Spinal cord (tissue), 10 donors: ENCODE data around the gene OR7C1. TPM values are rescaled to one million over a fixed set of nuclear protein-coding genes. Genes with fewer than 3 reads are reported as not detected.
"Not testable (repeated sequence)": the region's sequence is repeated elsewhere in the genome, so short reads cannot be mapped to it uniquely, and the experiment has no call there.

Source experiments
- DNase-seq, 6 donors: peaks; one replicate each; pipeline versions ENCODE4 v3.0.0 to v3.0.0-alpha.2; 2013 to 2015; ENCODE audit warnings: low spot score in 6 of 6, low read depth in 4 of 6
- H3K27ac ChIP-seq: one replicate; pipeline ENCODE4 v1.5.1; 2013; ENCODE audit warnings: low read depth, low read length, control low read depth
- H3K27me3 ChIP-seq: one replicate; pipeline ENCODE4 v1.6.1; 2013; ENCODE audit warnings: low read length; ENCODE audit not compliant: control insufficient read depth, insufficient read depth
- H3K36me3 ChIP-seq: one replicate; pipeline ENCODE4 v1.6.1; 2013; ENCODE audit warnings: low read length; ENCODE audit not compliant: control insufficient read depth, insufficient read depth
- H3K4me1 ChIP-seq: one replicate; pipeline ENCODE4 v1.6.1; 2013; ENCODE audit warnings: low read length; ENCODE audit not compliant: control insufficient read depth, insufficient read depth
- H3K4me3 ChIP-seq: one replicate; pipeline ENCODE4 v1.5.1; 2013; ENCODE audit warnings: low read depth, low read length, control low read depth
- H3K9me3 ChIP-seq: one replicate; pipeline ENCODE4 v1.6.1; 2013; ENCODE audit warnings: low read length; ENCODE audit not compliant: control insufficient read depth, insufficient read depth
- WGBS: methylation state at CpG from one replicate; pipeline ENCODE4 v1.1.5; 2013; ENCODE audit warnings: missing lambda C conversion rate; ENCODE audit not compliant: insufficient coverage; 5-methylcytosine and 5-hydroxymethylcytosine counted together
- polyA plus RNA-seq, 2 donors: library from polyadenylated mRNA; unstranded; fragments of 120-200 nt; gene quantifications; one replicate each; pipeline ENCODE4 v1.2.1, GENCODE V29; 2013; ENCODE audit not compliant: insufficient read length in 2 of 2
- total RNA-seq, 2 donors: library from RNA; depleted of rRNA in 1 of 2; stranded (reverse); fragments of 120-200 nt in 1 of 2; fragments of >200 nt in 1 of 2; gene quantifications; one replicate each; pipeline versions ENCODE4 v1.2.3 to v1.2.4, GENCODE V29; 2013 to 2014
- donor health status: healthy.

Gene OR7C1
- total and polyA plus RNA-seq, 4 donors: 0.10 to 0.83 (median 0.25) TPM

DNA sequence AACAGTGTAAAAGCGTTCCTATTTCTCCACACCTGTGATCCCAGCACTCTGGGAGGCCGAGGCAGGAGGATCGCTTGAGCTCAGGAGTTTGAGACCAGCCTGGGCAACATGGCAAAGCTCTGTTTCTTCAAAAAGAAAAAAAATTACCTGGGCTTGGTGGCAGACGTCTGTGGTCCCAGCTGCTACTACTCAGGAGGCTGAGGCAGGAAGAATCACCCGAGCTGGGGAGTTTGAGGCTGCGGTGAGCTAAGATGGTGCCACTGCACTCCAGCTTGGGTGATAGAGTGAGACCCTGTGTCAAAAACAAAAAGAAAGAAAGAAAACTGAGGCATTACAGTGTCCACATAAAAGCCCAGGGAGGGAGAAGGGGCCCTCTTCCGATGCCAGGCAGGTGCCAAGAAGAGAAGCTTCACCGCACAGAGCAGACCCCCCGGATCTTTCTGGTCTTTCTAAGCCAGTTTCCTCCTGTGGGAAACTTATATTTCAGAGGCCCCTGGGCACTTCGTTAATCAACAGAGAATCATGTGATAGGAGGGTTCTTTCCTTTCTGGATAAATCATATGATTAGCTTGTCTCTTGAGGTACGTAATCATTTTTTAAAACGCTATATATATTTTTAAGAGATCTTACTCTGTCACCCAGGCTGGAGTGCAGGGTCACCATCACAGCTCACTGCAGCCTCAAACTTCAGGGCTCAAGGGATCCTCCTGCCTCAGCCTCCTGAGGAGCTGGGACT, 56.7 kb downstream of the OR7C1 start, which contains the start of gene ADGRE2:
TSS of gene ADGRE2 (minus strand) at position 451 of the 736 bp plus-strand sequence. CDS start 1,804 bp downstream, outside the sequence.
- not testable (repeated sequence) for H3K4me3 ChIP-seq, H3K36me3 ChIP-seq, H3K9me3 ChIP-seq, H3K27ac ChIP-seq, DNase-seq
- Histone ChIP-seq H3K27me3 (peaks cover 14% of the 10 kb centered on the region), H3K4me1 (peaks cover 15% of the 10 kb centered on the region)
- WGBS: 64% methylated on average over 4 of the region's 12 CpGs

DNA sequence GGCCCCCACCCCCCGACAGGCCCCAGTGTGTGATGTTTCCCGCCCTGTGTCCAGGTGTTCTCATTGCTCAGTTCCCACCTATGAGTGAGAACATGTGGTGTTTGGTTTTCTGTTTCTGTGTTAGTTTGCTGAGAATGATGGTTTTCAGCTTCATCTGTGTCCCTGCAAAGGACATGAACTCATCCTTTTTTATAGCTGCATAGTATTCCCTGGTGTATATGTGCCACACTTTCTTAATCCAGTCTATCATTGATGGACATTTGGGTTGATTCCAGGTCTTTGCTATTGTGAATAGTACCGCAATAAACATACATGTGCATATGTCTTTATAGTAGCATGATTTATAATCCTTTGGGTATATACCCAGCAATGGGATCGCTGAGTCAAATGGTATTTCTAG, 57.3 kb downstream of the OR7C1 start:
- not testable (repeated sequence) for H3K36me3 ChIP-seq, H3K27ac ChIP-seq, DNase-seq, H3K9me3 ChIP-seq, H3K4me3 ChIP-seq
- Histone ChIP-seq H3K27me3 (peaks cover 14% of the 10 kb centered on the region), H3K4me1 (peaks cover 15% of the 10 kb centered on the region)
- WGBS: no CpG with 5 or more reads among the region's 4 CpGs

DNA sequence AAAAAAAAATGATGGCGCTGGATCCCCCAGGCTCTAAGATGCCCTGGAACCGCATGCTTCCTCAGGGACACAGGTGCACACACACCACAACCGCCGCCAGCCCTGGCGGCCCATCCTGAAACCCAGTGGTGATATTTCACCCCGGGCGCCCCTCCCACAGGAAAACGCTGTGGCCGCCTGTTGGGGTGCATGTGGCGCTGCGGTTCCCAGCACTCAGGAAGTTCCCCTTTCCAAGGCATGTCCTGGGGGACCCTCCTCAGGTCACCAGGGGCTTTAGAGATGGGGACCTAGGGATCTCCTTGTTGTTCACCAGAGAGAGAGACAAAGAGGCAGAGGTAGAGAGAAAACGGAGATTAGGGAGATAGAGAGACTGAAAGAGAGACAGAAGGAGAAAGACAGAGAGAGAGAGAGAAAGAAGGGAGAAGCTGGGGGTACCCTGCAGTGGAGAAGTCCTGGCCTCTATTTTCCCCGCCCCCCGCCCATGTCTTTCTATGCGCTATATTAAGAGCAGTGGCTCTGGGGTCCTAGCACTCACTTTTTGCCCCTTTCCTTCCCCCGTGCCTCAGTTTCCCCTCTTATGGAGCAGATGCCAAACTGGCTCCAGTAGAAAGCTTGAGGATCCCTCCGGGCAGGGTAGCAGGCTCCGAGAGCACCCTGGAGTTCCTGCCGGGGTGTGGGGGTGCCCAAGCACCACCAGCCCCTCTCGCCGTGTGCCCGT, 59.0 kb downstream of the OR7C1 start:
- no peak overlapping the region for H3K27ac ChIP-seq
- no peaks in the 10 kb centered on the region for H3K9me3 ChIP-seq
- no peak overlapping the region for H3K4me3 ChIP-seq
- peaks cover 14% of the 10 kb centered on the region for H3K27me3 ChIP-seq
- DNase-seq: no peak
- WGBS: 6% methylated on average over 20 of the region's 22 CpGs
- H3K36me3 ChIP-seq: no peaks in the 10 kb centered on the region
- peaks cover 15% of the 10 kb centered on the region for H3K4me1 ChIP-seq

DNA sequence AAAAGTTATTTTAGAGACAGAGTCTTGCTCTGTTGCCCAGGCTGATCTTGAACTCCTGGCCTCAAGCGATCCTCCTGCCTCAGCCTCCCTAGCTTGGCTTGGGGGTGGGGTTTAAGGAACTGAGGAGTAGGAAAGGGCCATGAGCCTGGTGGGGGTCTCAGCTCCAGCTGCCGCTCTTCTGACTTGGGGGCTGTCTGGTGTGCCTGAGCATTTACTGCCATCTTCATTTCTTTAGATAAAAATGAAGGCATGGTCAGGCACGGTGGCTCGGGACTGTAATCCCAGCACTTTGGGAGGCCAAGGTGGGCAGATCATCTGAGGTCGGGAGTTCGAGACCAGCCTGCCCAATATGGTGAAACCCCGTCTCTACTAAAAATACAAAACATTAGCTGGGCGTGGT, 59.7 kb downstream of the OR7C1 start:
- H3K36me3 ChIP-seq, DNase-seq, H3K27ac ChIP-seq, H3K9me3 ChIP-seq, H3K4me3 ChIP-seq: not testable (repeated sequence)
- Histone ChIP-seq H3K27me3 (peaks cover 14% of the 10 kb centered on the region), H3K4me1 (peaks cover 15% of the 10 kb centered on the region)
- WGBS: 79% methylated on average over 8 of the region's 8 CpGs

DNA sequence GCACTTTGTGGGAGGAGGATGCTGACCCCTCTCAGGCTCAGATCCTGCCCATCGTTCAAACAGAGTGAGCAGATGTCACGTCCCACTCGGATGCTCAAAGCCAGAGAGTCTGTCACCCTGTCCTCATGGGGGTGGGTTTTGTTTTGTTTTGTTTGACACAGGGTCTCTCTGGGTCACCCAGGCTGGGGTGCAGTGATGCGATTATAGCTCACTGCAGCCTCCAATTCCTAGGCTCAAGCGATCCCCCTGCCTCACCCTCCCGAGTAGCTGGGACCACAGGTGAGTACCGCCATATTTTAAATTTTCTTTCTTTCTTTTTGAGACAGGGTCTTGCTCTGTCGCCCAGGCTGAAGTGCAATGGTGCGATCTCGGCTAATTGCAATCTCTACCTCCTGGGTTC, 60.6 kb downstream of the OR7C1 start:
- peaks cover 14% of the 10 kb centered on the region for H3K27me3 ChIP-seq
- WGBS: 68% methylated on average over 4 of the region's 10 CpGs
- H3K36me3 ChIP-seq: no peaks in the 10 kb centered on the region
- H3K4me1 ChIP-seq: peaks cover 15% of the 10 kb centered on the region
- H3K9me3 ChIP-seq: no peaks in the 10 kb centered on the region
- no peak for DNase-seq
- no peak overlapping the region for H3K4me3 ChIP-seq
- H3K27ac ChIP-seq: no peak overlapping the region

DNA sequence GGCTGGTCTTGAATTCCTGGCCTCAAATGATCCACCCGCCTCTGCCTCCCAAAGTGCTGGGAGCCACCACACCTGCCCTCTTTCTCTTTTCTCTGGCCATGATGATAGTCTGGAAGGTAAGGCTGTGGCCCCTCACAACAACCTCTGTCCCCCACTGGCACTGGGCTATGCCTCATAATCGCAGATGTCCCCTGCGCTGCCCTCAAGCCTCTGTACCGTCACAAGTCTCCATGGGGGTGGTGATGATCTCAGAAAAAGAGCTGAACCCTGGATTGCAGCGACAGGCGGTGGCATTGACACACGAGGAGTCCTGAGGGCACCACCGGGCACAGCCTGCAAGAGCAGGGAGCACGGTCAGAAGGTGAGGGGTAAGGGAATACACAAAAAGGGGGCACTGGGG, 61.3 kb downstream of the OR7C1 start:
- WGBS: no CpG with 5 or more reads among the region's 9 CpGs

DNA sequence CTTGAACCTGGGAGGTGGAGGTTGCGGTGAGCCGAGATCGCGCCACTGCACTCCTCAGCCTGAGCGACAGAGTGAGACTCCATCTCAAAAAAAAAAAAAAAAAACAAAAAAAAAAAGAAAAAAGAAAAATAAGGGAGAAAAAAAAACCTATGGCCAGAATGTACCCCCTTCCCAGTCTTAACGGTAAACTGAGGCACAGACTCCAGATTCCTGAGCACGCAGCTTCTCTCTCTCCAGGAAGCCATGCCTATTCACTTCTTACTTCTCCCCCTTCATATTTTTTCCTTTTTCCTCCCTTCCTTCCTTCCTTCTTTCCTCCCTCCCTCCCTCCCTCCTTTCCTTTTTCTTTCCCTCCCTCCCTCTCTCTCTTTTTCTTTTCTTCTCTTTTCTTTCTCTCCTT, 62.0 kb downstream of the OR7C1 start:
- no peaks in the 10 kb centered on the region for H3K9me3 ChIP-seq
- peaks cover 14% of the 10 kb centered on the region for H3K27me3 ChIP-seq
- no peak overlapping the region for H3K27ac ChIP-seq
- no peak for DNase-seq
- no peaks in the 10 kb centered on the region for H3K36me3 ChIP-seq
- H3K4me1 ChIP-seq: peaks cover 15% of the 10 kb centered on the region
- 92% methylated on average over 2 of the region's 7 CpGs for WGBS
- H3K4me3 ChIP-seq: no peak overlapping the region

More for the DNA sequence above, 61.3 kb downstream of the OR7C1 start:
- not testable (repeated sequence) for H3K36me3 ChIP-seq, H3K27ac ChIP-seq, H3K4me3 ChIP-seq, DNase-seq, H3K9me3 ChIP-seq
- Histone ChIP-seq H3K4me1 (peaks cover 15% of the 10 kb centered on the region), H3K27me3 (peaks cover 14% of the 10 kb centered on the region)

DNA sequence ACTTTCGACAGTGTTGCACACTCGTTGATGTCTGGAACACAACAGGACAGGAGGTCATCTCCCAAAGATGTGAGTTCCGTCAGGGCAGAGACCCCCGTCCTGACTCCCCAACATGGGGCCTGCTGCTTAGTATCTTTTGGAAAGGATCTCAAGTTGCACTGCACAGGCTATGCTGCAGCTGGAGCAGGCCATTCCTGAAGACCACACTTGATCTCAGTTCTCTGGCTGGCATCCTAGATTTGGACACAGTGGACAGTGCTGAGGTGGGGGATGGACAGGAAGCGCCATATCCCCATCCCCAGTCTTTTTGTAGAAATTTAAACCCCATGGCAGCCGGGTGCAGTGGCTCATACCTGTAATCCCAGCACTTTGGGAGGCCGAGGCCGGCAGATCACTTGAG, 62.5 kb downstream of the OR7C1 start:
- Histone ChIP-seq H3K27ac (no peak overlapping the region), H3K4me3 (no peak overlapping the region), H3K9me3 (no peaks in the 10 kb centered on the region), H3K4me1 (peaks cover 15% of the 10 kb centered on the region), H3K27me3 (peaks cover 14% of the 10 kb centered on the region), H3K36me3 (no peaks in the 10 kb centered on the region)
- 88% methylated on average over 8 of the region's 8 CpGs for WGBS
- DNase-seq: no peak

DNA sequence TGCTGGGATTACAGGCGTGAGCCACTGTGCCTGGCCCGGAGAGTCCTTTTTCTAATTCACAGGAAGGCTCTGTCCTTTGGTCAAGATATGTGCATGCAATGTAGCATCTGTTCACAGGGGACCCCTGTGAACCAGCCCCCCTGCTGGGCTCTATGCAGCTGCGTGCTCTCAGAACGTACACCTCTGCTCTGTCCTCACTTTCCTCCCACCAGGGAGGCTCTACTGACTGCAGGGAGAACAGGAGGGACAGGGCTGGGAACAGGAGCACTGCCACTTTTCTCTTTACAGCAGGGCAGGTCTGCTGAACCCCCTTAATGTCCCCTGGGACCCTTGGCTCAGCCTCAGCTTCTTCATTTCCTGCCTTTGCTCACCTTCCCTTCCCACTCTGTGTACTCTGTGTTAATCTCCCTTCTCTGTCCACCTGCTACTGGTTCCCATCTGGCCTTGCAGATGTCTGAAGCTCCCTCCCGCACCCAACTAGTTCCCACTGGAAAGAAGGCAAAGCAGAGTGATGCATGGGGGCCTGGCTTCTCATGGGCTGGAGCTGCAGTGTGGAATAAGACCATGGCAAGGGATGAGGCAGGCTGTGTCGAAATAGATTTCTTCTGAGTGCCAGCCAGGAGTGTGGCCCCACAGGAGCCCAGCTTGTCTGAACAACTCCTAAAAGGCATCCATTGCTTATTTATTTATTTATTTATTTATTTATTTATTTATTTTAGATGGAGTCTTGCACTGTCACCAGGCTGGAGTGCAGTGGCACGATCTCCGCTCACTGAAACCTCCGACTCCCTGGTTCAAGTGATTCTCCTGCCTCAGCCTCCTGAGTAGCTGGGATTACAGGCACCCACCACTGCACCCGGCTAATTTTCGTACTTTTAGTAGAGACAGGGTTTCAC, 63.8 kb downstream of the OR7C1 start:
- H3K36me3 ChIP-seq: no peaks in the 10 kb centered on the region
- WGBS: 70% methylated on average over 7 of the region's 11 CpGs
- H3K9me3 ChIP-seq: no peaks in the 10 kb centered on the region
- DNase-seq: no peak
- peaks cover 5% of the 10 kb centered on the region for H3K27me3 ChIP-seq
- peaks cover 5% of the 10 kb centered on the region for H3K4me1 ChIP-seq
- no peak overlapping the region for H3K4me3 ChIP-seq
- H3K27ac ChIP-seq: no peak overlapping the region
